Glutamatergic neuron (in vitro differentiated cells): Measurements from ENCODE around the gene CUEDC1. TPM values are rescaled to one million over a fixed set of nuclear protein-coding genes. Genes with fewer than 3 reads are reported as not detected.

Experiments
- DNase-seq: peaks from one replicate; pipeline ENCODE4 v3.0.0; 2022
- H3K27ac Mint-ChIP-seq: one replicate; pipeline ENCODE4 v1.8.0; 2020; ENCODE audit warnings: mild to moderate bottlenecking, mixed read lengths, inconsistent platforms; ENCODE audit not compliant: unreplicated experiment
- H3K27me3 Mint-ChIP-seq: one replicate; pipeline ENCODE4 v1.8.0; 2020; ENCODE audit warnings: mild to moderate bottlenecking, moderate library complexity, mixed read lengths, inconsistent platforms; ENCODE audit not compliant: unreplicated experiment
- H3K36me3 Mint-ChIP-seq: one replicate; pipeline ENCODE4 v1.8.0; 2020; ENCODE audit warnings: mild to moderate bottlenecking, mixed read lengths, inconsistent platforms; ENCODE audit not compliant: unreplicated experiment
- H3K4me1 Mint-ChIP-seq: one replicate; pipeline ENCODE4 v1.8.0; 2020; ENCODE audit warnings: mild to moderate bottlenecking, low read depth, mixed read lengths, inconsistent platforms; ENCODE audit not compliant: unreplicated experiment
- H3K4me3 Mint-ChIP-seq: one replicate; pipeline ENCODE4 v1.8.0; 2020; ENCODE audit warnings: mild to moderate bottlenecking, mixed read lengths, inconsistent platforms; ENCODE audit not compliant: unreplicated experiment
- H3K9me3 Mint-ChIP-seq: one replicate; pipeline ENCODE4 v1.8.0; 2020; ENCODE audit warnings: mild to moderate bottlenecking, moderate library complexity, mixed read lengths, inconsistent platforms; ENCODE audit not compliant: unreplicated experiment
- CTCF ChIP-seq: fragments of 200-600 bp; sonication (generic); IDR thresholded peaks from one replicate; pipeline ENCODE4 v1.5.0; 2021; ENCODE audit not compliant: partially characterized antibody, unreplicated experiment
- total RNA-seq: library from RNA; stranded (reverse); fragmentation: NEBNext Ultra II Directional; extraction: Animal tissue kit (Norgen Biotek cat#: 25700); gene quantifications from one replicate; pipeline ENCODE4 v1.2.1, GENCODE V29; 2021; ENCODE audit not compliant: unreplicated experiment

Gene CUEDC1
- total RNA-seq, 1 donor from 2014 or later: 22.9 TPM

GRCh38 chr17:57858838-57859237 is 96.4 kb downstream of the CUEDC1 start:
- Mint-ChIP-seq H3K27me3 (peaks cover 2% of the 10 kb centered on the region), H3K36me3 (no peaks in the 10 kb centered on the region), H3K4me3 (no peak overlapping the region), H3K4me1 (peaks cover 16% of the 10 kb centered on the region), H3K9me3 (peaks cover 11% of the 10 kb centered on the region), H3K27ac (no peak overlapping the region)
- DNase-seq: no peak
- TF ChIP-seq CTCF: no peak

GRCh38 chr17:57856792-57857620 is 98.2 kb downstream of the CUEDC1 start:
- no peaks in the 10 kb centered on the region for H3K36me3 Mint-ChIP-seq
- DNase-seq: no peak
- TF ChIP-seq CTCF: no peak
- peaks cover 10% of the 10 kb centered on the region for H3K9me3 Mint-ChIP-seq
- H3K4me3 Mint-ChIP-seq: no peak overlapping the region
- peaks cover 2% of the 10 kb centered on the region for H3K27me3 Mint-ChIP-seq
- no peak overlapping the region for H3K27ac Mint-ChIP-seq
- H3K4me1 Mint-ChIP-seq: peaks cover 9% of the 10 kb centered on the region

- Mint-ChIP-seq H3K4me3 (no peak overlapping the region), H3K4me1 (peaks cover 9% of the 10 kb centered on the region), H3K27me3 (peaks cover 2% of the 10 kb centered on the region), H3K36me3 (no peaks in the 10 kb centered on the region), H3K9me3 (peaks cover 5% of the 10 kb centered on the region), H3K27ac (no peak overlapping the region)
- TF ChIP-seq CTCF: no peak
- DNase-seq: no peak
These were observed 99.7 kb downstream of the CUEDC1 start for GRCh38 chr17:57855391-57856035.

GRCh38 chr17:57853695-57854094 is 101.5 kb downstream of the CUEDC1 start:
- peak overlapping the region; percentile 46 for H3K27ac Mint-ChIP-seq
- no peaks in the 10 kb centered on the region for H3K36me3 Mint-ChIP-seq
- DNase-seq: no peak
- no peak for TF ChIP-seq CTCF
- H3K27me3 Mint-ChIP-seq: peaks cover 2% of the 10 kb centered on the region
- H3K9me3 Mint-ChIP-seq: peaks cover 6% of the 10 kb centered on the region
- H3K4me3 Mint-ChIP-seq: no peak overlapping the region
- peaks cover 14% of the 10 kb centered on the region for H3K4me1 Mint-ChIP-seq

DNA sequence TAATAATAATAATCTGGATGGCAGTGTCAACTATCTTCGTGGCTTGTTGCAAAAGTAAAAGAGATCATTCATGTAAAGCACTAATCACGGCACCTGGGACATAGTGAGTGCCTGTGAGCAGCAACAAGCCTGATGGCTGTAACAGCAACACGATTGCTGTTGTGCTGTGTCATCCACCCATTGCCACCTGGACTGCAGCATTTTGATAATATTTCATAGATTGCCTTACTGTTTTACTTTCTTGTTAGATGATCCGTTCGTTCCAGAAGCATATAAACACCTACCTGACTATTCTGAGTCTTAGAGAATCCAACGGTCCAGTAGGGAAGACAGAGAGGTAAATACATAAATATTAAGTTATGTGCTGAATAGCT is 102.3 kb downstream of the CUEDC1 start:
- TF ChIP-seq CTCF: no peak
- no peaks in the 10 kb centered on the region for H3K36me3 Mint-ChIP-seq
- peaks cover 11% of the 10 kb centered on the region for H3K4me1 Mint-ChIP-seq
- peaks cover 3% of the 10 kb centered on the region for H3K27me3 Mint-ChIP-seq
- H3K4me3 Mint-ChIP-seq: no peak overlapping the region
- no peak overlapping the region for H3K27ac Mint-ChIP-seq
- DNase-seq: no peak
- peaks cover 3% of the 10 kb centered on the region for H3K9me3 Mint-ChIP-seq
